ENCODE measurements around the gene GRIK1. TPM values are rescaled to one million over a fixed set of nuclear protein-coding genes. Genes with fewer than 3 reads are reported as not detected.
"Not testable (repeated sequence)": the region's sequence is repeated elsewhere in the genome, so short reads cannot be mapped to it uniquely, and the experiment has no call there.

The GRIK1 gene
- total RNA-seq, 1 experiment from 2014 or later: not detected

DNA sequence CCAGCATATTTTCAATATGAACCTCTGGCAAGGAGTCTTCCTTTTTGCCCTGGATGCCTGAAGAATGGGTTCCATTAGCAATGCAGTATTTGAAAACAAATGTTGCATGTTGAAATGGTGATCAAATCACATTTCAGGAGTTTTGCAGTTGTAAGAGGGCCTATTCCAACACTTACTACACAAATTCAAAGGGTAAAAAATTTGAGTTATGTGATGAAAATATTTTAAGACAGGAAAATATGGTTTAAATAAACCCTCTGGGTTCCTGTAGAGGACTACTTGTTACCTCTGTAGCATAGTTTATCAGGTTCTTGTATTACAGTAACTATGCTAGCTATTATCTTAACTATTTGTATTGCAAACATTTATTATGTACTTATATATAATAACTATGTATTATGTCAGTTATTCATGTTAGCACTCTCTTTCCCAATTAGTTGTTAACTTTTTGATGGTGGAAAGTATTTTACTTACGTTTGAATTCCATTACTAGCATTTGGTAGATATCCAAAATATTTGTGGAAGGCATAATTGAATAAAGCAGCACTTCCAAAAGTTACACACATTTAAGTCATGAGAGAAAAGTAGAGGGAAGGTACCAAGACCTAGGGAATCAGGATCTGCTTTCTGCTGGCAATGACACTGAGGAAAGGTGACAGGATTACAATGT lies 312.9 kb downstream of the GRIK1 start:
- H3K27me3 ChIP-seq (ENCODE audit: control insufficient read depth, insufficient read depth, low read length): no peaks in the 10 kb centered on the region
- no peak for DNase-seq
- no peak overlapping the region for H3K4me3 ChIP-seq (ENCODE audit: insufficient read depth, low read depth, low read length)
- H3K36me3 ChIP-seq (replicated peaks; ENCODE audit: control insufficient read depth, insufficient read depth, low read length): no peaks in the 10 kb centered on the region

DNA sequence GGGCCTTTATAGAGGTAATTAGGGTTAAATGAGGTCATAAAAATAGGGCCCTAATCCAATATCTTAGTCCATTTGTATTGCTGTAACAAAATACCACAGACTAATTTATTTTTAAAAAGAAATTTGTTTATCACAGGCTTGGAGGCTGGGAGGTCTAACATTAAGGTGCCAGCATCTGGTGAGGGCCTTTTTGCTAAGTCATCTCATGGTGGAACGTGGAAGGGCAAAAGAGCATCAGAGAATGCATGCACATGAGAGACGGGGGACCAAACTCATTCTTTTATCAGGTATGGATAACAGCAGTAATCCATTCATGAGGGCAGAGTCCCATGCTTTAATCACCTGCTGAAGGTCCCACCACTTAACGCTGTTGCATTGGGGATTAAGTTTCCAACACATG lies 313.8 kb downstream of the GRIK1 start:
- no peak for DNase-seq
- Histone ChIP-seq H3K27me3 (ENCODE audit: control insufficient read depth, insufficient read depth, low read length) (no peaks in the 10 kb centered on the region), H3K36me3 (replicated peaks; ENCODE audit: control insufficient read depth, insufficient read depth, low read length) (no peaks in the 10 kb centered on the region), H3K4me3 (ENCODE audit: insufficient read depth, low read depth, low read length) (no peak overlapping the region)

DNA sequence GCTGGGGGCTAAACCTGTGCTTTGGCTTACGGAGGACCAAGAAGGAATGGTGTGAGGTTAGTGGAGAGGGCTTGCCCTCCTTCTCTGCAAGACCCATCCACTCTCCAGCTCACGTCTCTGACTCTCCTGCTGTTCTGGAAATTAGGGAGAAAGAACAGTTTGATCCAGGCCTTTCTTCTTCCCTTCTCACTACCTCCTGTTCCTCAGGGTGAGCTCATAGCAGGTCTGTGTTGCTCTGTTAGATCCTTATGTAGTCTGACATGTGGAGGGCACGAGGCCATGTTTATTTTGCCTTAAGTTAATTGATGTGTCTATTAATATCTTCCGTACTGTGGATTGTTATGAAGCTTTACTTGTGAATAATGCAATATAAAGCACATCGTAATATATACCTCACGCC lies 315.0 kb downstream of the GRIK1 start:
- no peak overlapping the region for H3K4me3 ChIP-seq (ENCODE audit: insufficient read depth, low read depth, low read length)
- no peaks in the 10 kb centered on the region for H3K36me3 ChIP-seq (replicated peaks; ENCODE audit: control insufficient read depth, insufficient read depth, low read length)
- DNase-seq: no peak
- no peaks in the 10 kb centered on the region for H3K27me3 ChIP-seq (ENCODE audit: control insufficient read depth, insufficient read depth, low read length)

DNA sequence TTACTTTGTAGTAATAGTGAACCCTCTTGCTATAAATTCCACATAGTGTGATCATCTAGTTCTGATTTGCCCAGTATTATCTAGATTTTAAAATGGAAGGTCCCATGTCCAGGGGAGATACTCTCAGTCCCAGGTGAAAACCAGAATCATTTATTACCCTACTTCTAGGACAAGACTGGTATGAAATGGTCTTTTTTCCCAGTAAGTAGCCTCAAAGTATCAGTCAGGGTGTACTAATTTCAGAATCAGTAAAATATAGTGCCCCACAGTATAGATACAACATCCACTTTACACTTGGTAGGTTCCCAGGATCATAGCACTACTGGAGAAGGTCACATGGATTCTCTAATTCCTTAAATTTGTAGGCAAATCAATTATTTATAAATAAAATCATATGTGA lies 318.3 kb downstream of the GRIK1 start:
- Histone ChIP-seq H3K4me3 (ENCODE audit: insufficient read depth, low read depth, low read length) (no peak overlapping the region), H3K36me3 (replicated peaks; ENCODE audit: control insufficient read depth, insufficient read depth, low read length) (no peaks in the 10 kb centered on the region), H3K27me3 (ENCODE audit: control insufficient read depth, insufficient read depth, low read length) (no peaks in the 10 kb centered on the region)
- no peak for DNase-seq

DNA sequence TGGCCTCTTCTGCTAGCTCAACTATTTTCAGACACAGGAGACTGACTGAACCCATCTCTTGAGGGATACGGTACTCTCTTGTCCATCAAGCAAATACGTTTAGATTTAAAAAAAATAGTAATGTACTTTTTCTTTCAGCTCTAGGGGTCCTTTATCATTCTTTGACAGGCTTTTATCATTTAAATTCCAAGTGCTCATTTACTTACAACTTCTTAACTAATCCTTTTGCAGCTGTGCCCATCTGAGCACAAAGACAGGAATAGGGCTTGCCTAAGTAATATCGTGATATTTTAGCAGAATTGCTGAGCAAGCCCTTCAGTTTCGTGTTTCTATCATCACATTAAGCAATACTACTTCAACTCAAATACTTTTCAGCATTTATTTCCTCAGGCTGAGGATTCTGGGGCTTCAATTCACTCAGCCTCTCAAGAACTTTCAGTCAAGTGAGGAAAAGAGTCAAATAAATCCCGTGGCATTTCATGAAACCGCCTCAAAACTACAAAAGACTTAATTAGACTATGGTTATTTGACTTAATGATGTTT lies 323.5 kb downstream of the GRIK1 start:
- DNase-seq: no peak
- no peaks in the 10 kb centered on the region for H3K36me3 ChIP-seq (replicated peaks; ENCODE audit: control insufficient read depth, insufficient read depth, low read length)
- H3K27me3 ChIP-seq (ENCODE audit: control insufficient read depth, insufficient read depth, low read length): no peaks in the 10 kb centered on the region
- H3K4me3 ChIP-seq (ENCODE audit: insufficient read depth, low read depth, low read length): no peak overlapping the region

DNA sequence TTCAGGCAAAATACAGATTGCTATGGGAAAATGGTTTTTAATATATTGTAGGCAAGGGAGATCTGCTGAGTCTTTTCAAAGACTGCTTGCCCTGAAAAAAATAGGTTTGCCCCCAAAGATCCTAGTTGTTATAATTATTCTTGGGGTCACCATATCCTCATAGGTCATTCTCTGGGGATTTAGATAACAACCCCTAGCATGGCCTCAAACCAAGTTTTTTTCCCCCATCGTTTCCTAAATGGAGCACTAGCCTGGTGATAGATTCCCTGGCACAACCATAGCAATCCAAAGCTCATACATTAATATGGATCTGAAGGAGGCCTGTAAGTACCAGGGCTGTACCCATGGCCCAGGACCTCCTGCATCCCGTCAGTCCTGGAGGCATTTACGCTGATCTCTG lies 325.9 kb downstream of the GRIK1 start:
- Histone ChIP-seq H3K4me3 (ENCODE audit: insufficient read depth, low read depth, low read length) (no peak overlapping the region), H3K27me3 (ENCODE audit: control insufficient read depth, insufficient read depth, low read length) (no peaks in the 10 kb centered on the region), H3K36me3 (replicated peaks; ENCODE audit: control insufficient read depth, insufficient read depth, low read length) (no peaks in the 10 kb centered on the region)
- no peak for DNase-seq

DNA sequence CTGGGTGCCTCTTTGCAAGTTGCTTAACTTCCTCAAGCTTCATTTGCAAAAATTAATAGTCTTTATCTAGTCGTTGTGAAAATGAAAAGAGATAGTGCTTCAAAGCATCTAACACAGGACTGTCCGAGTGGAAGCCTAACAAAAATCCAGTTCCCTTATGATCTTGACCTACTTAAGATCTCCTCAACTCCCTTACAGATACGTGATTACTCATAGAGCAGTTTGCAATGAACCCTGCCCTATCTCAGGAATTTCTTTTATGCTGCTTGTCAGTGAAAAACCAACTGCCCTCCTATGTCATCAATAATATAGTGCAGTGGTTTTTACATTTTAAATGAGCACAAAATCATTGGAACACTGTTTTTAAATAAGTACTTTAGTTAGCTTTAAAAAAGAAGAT lies 326.8 kb downstream of the GRIK1 start:
- no peak for DNase-seq
- no peak overlapping the region for H3K4me3 ChIP-seq (ENCODE audit: insufficient read depth, low read depth, low read length)
- no peaks in the 10 kb centered on the region for H3K36me3 ChIP-seq (replicated peaks; ENCODE audit: control insufficient read depth, insufficient read depth, low read length)
- no peaks in the 10 kb centered on the region for H3K27me3 ChIP-seq (ENCODE audit: control insufficient read depth, insufficient read depth, low read length)

DNA sequence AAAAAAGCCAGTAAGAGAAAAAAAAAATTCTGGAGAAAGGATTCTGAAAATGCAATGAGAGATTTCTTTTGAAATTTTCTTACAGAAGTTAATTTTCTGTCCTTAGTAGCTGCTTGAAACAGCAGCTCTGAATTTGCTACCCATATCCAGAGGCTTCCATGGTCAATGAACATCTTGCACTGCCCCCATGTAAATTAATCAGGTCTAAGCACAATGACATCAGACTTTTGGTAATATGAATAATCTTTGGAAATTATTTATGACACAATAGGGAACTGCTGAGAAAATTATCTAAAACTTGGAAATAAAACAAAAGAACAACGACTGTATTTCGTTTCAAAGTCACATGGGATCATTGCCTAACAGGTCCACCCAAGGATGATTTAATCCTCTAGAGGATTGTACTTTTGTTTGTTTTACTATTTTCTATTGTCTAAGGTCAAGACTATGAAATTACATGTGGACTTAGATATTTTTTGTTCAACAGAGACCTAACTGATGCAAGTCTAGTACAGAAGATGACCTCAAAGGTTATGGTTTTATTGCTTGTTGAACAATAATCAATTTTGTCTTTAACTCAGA lies 328.9 kb downstream of the GRIK1 start:
- no peaks in the 10 kb centered on the region for H3K27me3 ChIP-seq (ENCODE audit: control insufficient read depth, insufficient read depth, low read length)
- no peak overlapping the region for H3K4me3 ChIP-seq (ENCODE audit: insufficient read depth, low read depth, low read length)
- no peaks in the 10 kb centered on the region for H3K36me3 ChIP-seq (replicated peaks; ENCODE audit: control insufficient read depth, insufficient read depth, low read length)
- DNase-seq: no peak

DNA sequence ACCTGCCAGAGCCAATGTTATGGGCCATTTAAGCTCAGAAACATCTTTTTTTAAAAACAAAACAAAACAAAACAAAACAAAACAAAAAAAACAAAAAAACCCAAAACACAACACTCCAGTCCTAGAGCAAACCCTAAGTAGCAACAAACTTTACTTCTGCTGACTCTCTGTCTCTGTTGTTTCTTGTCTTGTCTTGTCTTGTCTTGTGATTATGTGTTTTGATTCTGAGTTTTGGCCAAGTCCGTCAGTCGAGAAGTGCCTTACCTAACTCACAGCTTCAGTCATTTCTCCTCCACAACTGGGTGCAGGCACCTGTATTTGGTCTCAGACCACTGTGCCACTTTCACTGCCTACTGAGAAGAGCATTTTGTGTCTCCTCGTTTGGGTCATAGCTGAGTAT lies 333.2 kb downstream of the GRIK1 start:
- Histone ChIP-seq H3K4me3 (ENCODE audit: insufficient read depth, low read depth, low read length) (no peak overlapping the region), H3K36me3 (replicated peaks; ENCODE audit: control insufficient read depth, insufficient read depth, low read length) (no peaks in the 10 kb centered on the region), H3K27me3 (ENCODE audit: control insufficient read depth, insufficient read depth, low read length) (no peaks in the 10 kb centered on the region)
- DNase-seq: no peak

DNA sequence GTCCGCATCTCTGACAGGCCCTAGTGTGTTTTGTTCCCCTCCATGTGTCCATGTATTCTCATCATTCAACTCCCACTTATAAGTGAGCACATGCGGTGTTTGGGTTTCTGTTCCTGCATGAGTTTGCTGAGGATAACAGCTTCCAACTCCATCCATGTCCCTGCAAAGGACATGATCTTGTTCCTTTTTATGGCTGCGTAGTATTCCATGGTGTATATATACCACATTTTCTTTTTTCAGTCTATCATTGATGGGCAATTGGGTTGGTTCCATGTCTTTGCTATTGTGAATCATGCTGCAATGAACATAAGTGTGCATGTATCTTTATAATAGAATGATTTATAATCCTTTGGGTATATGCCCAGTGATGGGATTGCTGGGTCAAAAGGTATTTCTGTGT lies 334.6 kb downstream of the GRIK1 start:
- H3K27me3 ChIP-seq (ENCODE audit: control insufficient read depth, insufficient read depth, low read length); DNase-seq; H3K36me3 ChIP-seq (replicated peaks; ENCODE audit: control insufficient read depth, insufficient read depth, low read length); H3K4me3 ChIP-seq (ENCODE audit: insufficient read depth, low read depth, low read length): not testable (repeated sequence)

DNA sequence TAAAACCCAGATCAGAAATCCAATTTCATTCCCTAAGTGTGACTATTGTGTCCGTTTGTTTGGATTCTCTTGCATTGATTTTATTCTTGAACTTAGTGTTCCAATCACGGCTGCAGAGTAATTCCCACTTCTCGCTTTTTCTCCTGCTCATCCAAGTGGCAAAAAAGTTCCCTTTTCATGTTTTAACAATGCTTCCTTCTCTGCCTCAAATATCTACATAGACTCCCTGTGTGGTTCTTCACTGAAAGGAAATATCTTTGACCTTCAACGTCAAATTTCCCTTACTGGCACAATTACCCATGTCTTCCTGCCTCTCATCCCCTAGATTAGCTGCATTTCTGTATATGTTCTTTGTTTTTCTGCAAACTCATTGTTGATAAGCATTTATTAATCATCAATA lies 335.7 kb downstream of the GRIK1 start:
- H3K36me3 ChIP-seq (replicated peaks; ENCODE audit: control insufficient read depth, insufficient read depth, low read length): no peaks in the 10 kb centered on the region
- no peak overlapping the region for H3K4me3 ChIP-seq (ENCODE audit: insufficient read depth, low read depth, low read length)
- no peak for DNase-seq
- no peaks in the 10 kb centered on the region for H3K27me3 ChIP-seq (ENCODE audit: control insufficient read depth, insufficient read depth, low read length)

DNA sequence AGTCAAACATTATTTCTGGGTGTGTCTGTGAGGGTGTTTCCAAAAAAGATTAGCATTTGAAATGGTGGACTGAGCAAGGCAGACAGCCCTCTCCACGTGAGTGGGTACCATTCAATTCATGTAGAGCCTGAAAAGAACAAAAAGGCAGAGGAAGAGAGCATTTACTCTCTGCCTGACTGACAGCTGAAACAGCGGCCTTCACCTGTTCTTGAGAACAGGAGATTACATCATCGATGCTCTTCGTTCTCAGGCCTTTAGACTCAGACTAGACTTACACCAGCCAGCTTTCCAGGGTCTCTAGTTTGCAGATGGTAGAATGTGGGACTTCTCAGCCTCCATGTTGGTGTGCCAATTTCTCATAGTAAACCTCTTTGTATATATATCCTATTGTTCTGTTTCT lies 338.7 kb downstream of the GRIK1 start:
- H3K4me3 ChIP-seq (ENCODE audit: insufficient read depth, low read depth, low read length): no peak overlapping the region
- H3K36me3 ChIP-seq (replicated peaks; ENCODE audit: control insufficient read depth, insufficient read depth, low read length): no peaks in the 10 kb centered on the region
- no peaks in the 10 kb centered on the region for H3K27me3 ChIP-seq (ENCODE audit: control insufficient read depth, insufficient read depth, low read length)
- DNase-seq: no peak

DNA sequence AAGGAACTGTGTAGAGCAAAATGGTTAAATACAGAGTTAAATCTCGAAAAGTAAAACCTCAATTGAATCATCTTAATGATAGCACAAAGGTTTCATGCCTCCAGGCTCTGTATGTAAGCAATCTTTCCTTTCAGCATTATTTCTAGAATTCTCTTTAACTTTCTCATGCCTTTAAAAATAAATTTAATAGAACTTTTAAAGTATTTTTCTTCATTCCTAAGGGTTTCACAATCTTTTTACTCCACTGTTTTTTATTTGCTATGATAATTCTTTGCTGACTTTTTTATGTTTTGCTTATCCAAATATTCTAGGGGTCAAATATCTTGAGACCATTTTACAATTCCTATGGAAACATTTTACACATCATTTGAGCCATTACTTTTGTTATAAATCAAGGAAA lies 353.1 kb downstream of the GRIK1 start:
- Histone ChIP-seq H3K4me3 (ENCODE audit: insufficient read depth, low read depth, low read length) (no peak overlapping the region), H3K27me3 (ENCODE audit: control insufficient read depth, insufficient read depth, low read length) (no peaks in the 10 kb centered on the region), H3K36me3 (replicated peaks; ENCODE audit: control insufficient read depth, insufficient read depth, low read length) (no peaks in the 10 kb centered on the region)
- no peak for DNase-seq

DNA sequence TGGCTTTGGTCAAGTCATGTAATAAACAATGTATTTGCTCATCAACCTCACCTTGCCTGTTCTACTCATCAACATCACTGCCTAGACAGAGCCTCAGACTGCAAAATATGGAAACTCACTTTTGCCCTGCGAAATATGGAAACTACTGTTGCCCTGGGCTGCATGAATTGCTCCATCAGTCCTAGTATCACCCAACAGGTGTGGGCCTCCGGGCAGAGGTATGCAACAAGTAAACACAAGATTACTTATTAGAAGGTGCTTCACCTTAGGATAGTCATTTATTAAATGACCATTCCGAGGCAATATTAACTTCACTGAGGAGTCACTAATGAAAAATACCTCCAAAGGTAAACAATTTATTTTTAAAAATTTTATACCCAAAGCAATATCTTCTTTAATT lies 354.3 kb downstream of the GRIK1 start:
- Histone ChIP-seq H3K27me3 (ENCODE audit: control insufficient read depth, insufficient read depth, low read length) (no peaks in the 10 kb centered on the region), H3K4me3 (ENCODE audit: insufficient read depth, low read depth, low read length) (no peak overlapping the region), H3K36me3 (replicated peaks; ENCODE audit: control insufficient read depth, insufficient read depth, low read length) (no peaks in the 10 kb centered on the region)
- no peak for DNase-seq

DNA sequence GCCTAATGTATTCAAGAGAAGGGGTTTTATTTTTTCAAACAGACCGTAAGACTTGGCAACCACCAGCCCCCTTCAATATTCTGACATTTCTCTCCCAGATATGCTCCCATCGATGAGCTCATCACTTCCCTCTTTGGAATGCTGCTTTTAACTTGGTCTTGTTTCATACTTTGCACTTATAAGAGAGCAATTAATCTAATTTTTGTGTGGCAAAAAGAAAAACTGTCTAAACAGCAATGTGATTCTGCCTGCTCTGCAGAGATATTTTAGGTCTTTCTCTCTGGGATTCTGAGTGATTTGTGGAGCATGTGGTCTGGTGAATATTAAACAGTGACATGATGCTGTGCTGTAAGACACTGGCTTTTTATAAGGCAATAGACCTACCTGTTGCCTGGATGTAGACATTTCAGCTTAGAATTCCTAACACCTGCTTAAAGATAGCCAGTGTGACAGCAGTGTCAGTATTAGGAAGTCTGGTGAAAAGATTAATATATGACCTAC lies 356.3 kb downstream of the GRIK1 start:
- Histone ChIP-seq H3K4me3 (ENCODE audit: insufficient read depth, low read depth, low read length) (no peak overlapping the region), H3K27me3 (ENCODE audit: control insufficient read depth, insufficient read depth, low read length) (no peaks in the 10 kb centered on the region), H3K36me3 (replicated peaks; ENCODE audit: control insufficient read depth, insufficient read depth, low read length) (no peaks in the 10 kb centered on the region)
- DNase-seq: no peak
